ENCODE data around the gene RIPOR2. TPM values are rescaled to one million over a fixed set of nuclear protein-coding genes. Genes with fewer than 3 reads are reported as not detected.

RIPOR2 gene
- total and polyA plus RNA-seq, 2 of the 13 experiments (the other 11 are each of a cell fraction or from before 2014, with no cell fraction given), result 0.02 to 0.05 TPM

GRCh38 chr6:24930431-24930871 is 5.3 kb downstream of the RIPOR2 start:
- WGBS (ENCODE audit: low lambda C conversion rate), result 0% methylated on average over 2 of the region's 2 CpGs
- CTCF ChIA-PET (ENCODE audit: low intra/inter-chr PET ratio, low total read pairs), result no interaction called here
- intact Hi-C loops (cut with micrococcal nuclease; ENCODE audit: unreplicated experiment), result no loop called here

GRCh38 chr6:24929242-24929641 is 6.5 kb downstream of the RIPOR2 start:
- Histone ChIP-seq H3K4me3 (replicated peaks in 1 of 3; ENCODE audit: insufficient read depth in 1 of 3, low read depth in 2 of 3, low read length in 3 of 3) (no peak overlapping the region), H2AFZ (ENCODE audit: low read length) (no peak overlapping the region), H3K9ac (ENCODE audit: insufficient read depth, low read depth, low read length) (no peak overlapping the region), H4K20me1 (ENCODE audit: insufficient read depth, low read length) (no peaks in the 10 kb centered on the region), H3K4me1 (ENCODE audit: insufficient read depth, low read length) (peaks cover 13% of the 10 kb centered on the region), H3K36me3 (replicated peaks in 1 of 2; ENCODE audit: control insufficient read depth in 1 of 2, insufficient read depth in 2 of 2, low read length in 2 of 2) (no peaks in the 10 kb centered on the region), H3K79me2 (ENCODE audit: insufficient read depth, low read length) (no peaks in the 10 kb centered on the region), H3K9me3 (ENCODE audit: low read length) (no peaks in the 10 kb centered on the region), H3K4me2 (ENCODE audit: low read depth, low read length) (no peak overlapping the region), H3K27me3 (ENCODE audit: control insufficient read depth in 1 of 2, insufficient read depth in 2 of 2, low read length in 2 of 2) (0 out of 5 replicates have a peak, but pooled peaks cover 0 to 2% of the 10 kb centered on the region in 2 experiments), H3K27ac (ENCODE audit: extremely low read length, insufficient read depth, low read length) (no peak overlapping the region)
- TF ChIP-seq ZFP36 (IDR thresholded peaks at IDR 0.05; ENCODE audit: borderline replicate concordance, low read depth, low read length, partially characterized antibody), result no peak
- no peak for TF ChIP-seq HNF4A (CRISPR knock-in tag; IDR thresholded peaks at IDR 0.05)
- TF ChIP-seq KDM5A (IDR thresholded peaks at IDR 0.05; ENCODE audit: borderline replicate concordance, low read length), result no peak
- TF ChIP-seq MTF1 (CRISPR knock-in tag; IDR thresholded peaks at IDR 0.05), result no peak
- TF ChIP-seq PAXIP1 (CRISPR knock-in tag; conservative IDR thresholded peaks at IDR 0.05), result no peak
- ATAC-seq (no peak), DNase-seq (ENCODE audit: low spot score) (no peak), FAIRE-seq (no peak)
- intact Hi-C loops (cut with micrococcal nuclease; ENCODE audit: unreplicated experiment), result no loop called here
- CTCF ChIA-PET (ENCODE audit: low intra/inter-chr PET ratio, low total read pairs), result no interaction called here
- 0% methylated on average over 1 of the region's 1 CpG for whole genome bisulfite sequencing (ENCODE audit: low lambda C conversion rate)
- BruUV-seq (replicated peaks), result no TSS peak
- in situ Hi-C loops (cut with HindIII; ENCODE audit: extremely low pct_ligation_motif_present, low pct_unique_long_range_greater_than_20kb), result no loop called here
- POLR2A ChIA-PET, result no interaction called here

More at GRCh38 chr6:24930431-24930871, 5.3 kb downstream of the RIPOR2 start:
- Histone ChIP-seq H3K4me1 (ENCODE audit: insufficient read depth, low read length) (peaks cover 11% of the 10 kb centered on the region), H3K4me3 (replicated peaks in 1 of 3; ENCODE audit: insufficient read depth in 1 of 3, low read depth in 2 of 3, low read length in 3 of 3) (no peak overlapping the region), H3K4me2 (ENCODE audit: low read depth, low read length) (no peak overlapping the region), H3K79me2 (ENCODE audit: insufficient read depth, low read length) (no peaks in the 10 kb centered on the region), H3K9ac (ENCODE audit: insufficient read depth, low read depth, low read length) (no peak overlapping the region), H3K36me3 (replicated peaks in 1 of 2; ENCODE audit: control insufficient read depth in 1 of 2, insufficient read depth in 2 of 2, low read length in 2 of 2) (no peaks in the 10 kb centered on the region), H3K27me3 (ENCODE audit: control insufficient read depth in 1 of 2, insufficient read depth in 2 of 2, low read length in 2 of 2) (peaks cover 0 to 3% of the 10 kb centered on the region in 2 experiments; a peak in 1 of 5 replicates), H3K27ac (ENCODE audit: extremely low read length, insufficient read depth, low read length) (no peak overlapping the region), H4K20me1 (ENCODE audit: insufficient read depth, low read length) (no peaks in the 10 kb centered on the region), H3K9me3 (ENCODE audit: low read length) (no peaks in the 10 kb centered on the region), H2AFZ (ENCODE audit: low read length) (no peak overlapping the region)
- no peak for DNase-seq (ENCODE audit: low spot score)
- no peak for TF ChIP-seq KDM2A (CRISPR knock-in tag; IDR thresholded peaks at IDR 0.05; ENCODE audit: borderline replicate concordance, low read depth)
- no peak for TF ChIP-seq NFE2L2 (IDR thresholded peaks at IDR 0.05; ENCODE audit: low read length)
- TF ChIP-seq PHF21A (CRISPR knock-in tag; IDR thresholded peaks at IDR 0.05), result no peak
- no peak for TF ChIP-seq MYC (CRISPR knock-in tag; IDR thresholded peaks at IDR 0.05; ENCODE audit: borderline replicate concordance)
- no peak for TF ChIP-seq NPAS2 (CRISPR knock-in tag; IDR thresholded peaks at IDR 0.05; ENCODE audit: borderline replicate concordance)
- no peak for TF ChIP-seq EP300 (IDR thresholded peaks at IDR 0.05; ENCODE audit: low read depth in 2 of 2, low read length in 2 of 2)
- no peak for TF ChIP-seq EP300 (CRISPR knock-in tag; IDR thresholded peaks at IDR 0.05; ENCODE audit: borderline replicate concordance)
- no peak for TF ChIP-seq MYNN (CRISPR knock-in tag; IDR thresholded peaks at IDR 0.05; ENCODE audit: low read depth)
- no peak for TF ChIP-seq PLRG1 (conservative IDR thresholded peaks at IDR 0.05)
- TF ChIP-seq NCOR1 (IDR thresholded peaks at IDR 0.05; ENCODE audit: borderline replicate concordance, low read length), result no peak
- no peak for TF ChIP-seq TEAD3 (CRISPR knock-in tag; optimal IDR thresholded peaks at IDR 0.05; ENCODE audit: borderline replicate concordance)
- no peak for TF ChIP-seq ZNF460 (CRISPR knock-in tag; IDR thresholded peaks at IDR 0.05; ENCODE audit: borderline replicate concordance)
- no peak for TF ChIP-seq ATF1 (CRISPR knock-in tag; IDR thresholded peaks at IDR 0.05)
- TF ChIP-seq NCOA2 (CRISPR knock-in tag; IDR thresholded peaks at IDR 0.05), result no peak
- no peak for TF ChIP-seq ZNF296 (CRISPR knock-in tag; conservative IDR thresholded peaks at IDR 0.05)
- TF ChIP-seq ZNF335 (CRISPR knock-in tag; IDR thresholded peaks at IDR 0.05), result no peak
- no TSS peak for BruUV-seq (replicated peaks)
- no peak for FAIRE-seq
- in situ Hi-C loops (cut with HindIII; ENCODE audit: extremely low pct_ligation_motif_present, low pct_unique_long_range_greater_than_20kb), result no loop called here
- ATAC-seq, result no peak
- POLR2A ChIA-PET, result no interaction called here
